ENCODE measurements around the gene MKNK2. TPM values are rescaled to one million over a fixed set of nuclear protein-coding genes. Genes with fewer than 3 reads are reported as not detected.

Gene MKNK2
- total RNA-seq, 1 donor from 2014 or later, result 1,134 TPM

- CTCF ChIA-PET, result interaction anchor here (0.9 to 2.6 kb wide), 2 partner anchors 11 to 57 kb away, joined by 3 to 8 read pairs; no protein-coding TSS in a partner anchor
- H3K27me3 Mint-ChIP-seq, result no peaks in the 10 kb centered on the region
- no peak overlapping the region for H3K4me3 Mint-ChIP-seq
- intact Hi-C loops (cut with micrococcal nuclease), result no loop called here
- TF ChIP-seq CTCF (IDR thresholded peaks at IDR 0.05), result no peak
- H3K27ac Mint-ChIP-seq, result peak overlapping the region; percentile 50
- DNase-seq (no peak), ATAC-seq (ENCODE audit: low read depth) (no peak)
- POLR2A ChIA-PET, result interaction anchor here (0.5 to 59.1 kb wide), 4 partner anchors 6 to 824 kb away, joined by 5 to 2723 read pairs (median 1364); partner anchors contain the start of genes IZUMO4, MKNK2, MOB3A and ZNF57
- H3K9me3 Mint-ChIP-seq, result no peaks in the 10 kb centered on the region
- H3K4me1 Mint-ChIP-seq, result peaks cover 75% of the 10 kb centered on the region
- H3K36me3 Mint-ChIP-seq (ENCODE audit: low read depth), result peaks cover 79% of the 10 kb centered on the region
These were observed 25.5 kb upstream of the MKNK2 start for GRCh38 chr19:2076526-2076944.

GRCh38 chr19:2072757-2073551 lies 21.9 kb upstream of the MKNK2 start:
- CTCF ChIA-PET, result no interaction called here
- peak overlapping the region; percentile 85 for H3K27ac Mint-ChIP-seq

GRCh38 chr19:2070986-2071673 lies 20.1 kb upstream of the MKNK2 start:
- no peaks in the 10 kb centered on the region for H3K27me3 Mint-ChIP-seq
- no peaks in the 10 kb centered on the region for H3K9me3 Mint-ChIP-seq
- ChIA-PET CTCF (interaction anchor here (2.4 kb wide), 1 partner anchor 19 kb away, joined by 14 read pairs; no protein-coding TSS in a partner anchor), POLR2A (interaction anchor here (0.6 to 59.1 kb wide), 6 partner anchors 11 to 170 kb away, joined by 4 to 2723 read pairs (median 10); partner anchors contain the start of genes IZUMO4, MKNK2 and MOB3A)
- H3K4me1 Mint-ChIP-seq, result peaks cover 61% of the 10 kb centered on the region
- H3K36me3 Mint-ChIP-seq (ENCODE audit: low read depth), result peaks cover 45% of the 10 kb centered on the region
- H3K4me3 Mint-ChIP-seq, result no peak overlapping the region
- H3K27ac Mint-ChIP-seq, result peak overlapping the region; percentile 35
- no peak for TF ChIP-seq CTCF (IDR thresholded peaks at IDR 0.05)
- no peak for ATAC-seq (ENCODE audit: low read depth)
- intact Hi-C loops (cut with micrococcal nuclease), result no loop called here
- no peak for DNase-seq

More at GRCh38 chr19:2072757-2073551, 21.9 kb upstream of the MKNK2 start:
- POLR2A ChIA-PET, result interaction anchor here (0.6 to 59.1 kb wide), 3 partner anchors 9 to 235 kb away, joined by 7 to 2723 read pairs (median 2723); partner anchors contain the start of genes IZUMO4, MKNK2 and MOB3A
- TF ChIP-seq CTCF (IDR thresholded peaks at IDR 0.05), result no peak
- Mint-ChIP-seq H3K9me3 (no peaks in the 10 kb centered on the region), H3K36me3 (ENCODE audit: low read depth) (peaks cover 61% of the 10 kb centered on the region), H3K4me1 (peaks cover 62% of the 10 kb centered on the region), H3K4me3 (no peak overlapping the region), H3K27me3 (no peaks in the 10 kb centered on the region)
- DNase-seq, result no peak
- no peak for ATAC-seq (ENCODE audit: low read depth)
- intact Hi-C loops (cut with micrococcal nuclease), result no loop called here

- no peak overlapping the region for H3K4me3 Mint-ChIP-seq
- ChIA-PET POLR2A (interaction anchor here (0.7 to 59.1 kb wide), 5 partner anchors 12 to 170 kb away, joined by 4 to 2723 read pairs (median 9); partner anchors contain the start of genes IZUMO4, MKNK2 and MOB3A), CTCF (interaction anchor here (0.6 to 2.4 kb wide), 8 partner anchors 8 to 142 kb away, joined by 3 to 14 read pairs (median 4); no protein-coding TSS in a partner anchor)
- peaks cover 57% of the 10 kb centered on the region for H3K4me1 Mint-ChIP-seq
- intact Hi-C loops (cut with micrococcal nuclease), result no loop called here
- no peak for ATAC-seq (ENCODE audit: low read depth)
- no peak overlapping the region for H3K27ac Mint-ChIP-seq
- H3K9me3 Mint-ChIP-seq, result no peaks in the 10 kb centered on the region
- no peaks in the 10 kb centered on the region for H3K27me3 Mint-ChIP-seq
- no peak for DNase-seq
- TF ChIP-seq CTCF (IDR thresholded peaks at IDR 0.05), result no peak
- H3K36me3 Mint-ChIP-seq (ENCODE audit: low read depth), result peaks cover 39% of the 10 kb centered on the region
These were observed 19.4 kb upstream of the MKNK2 start for GRCh38 chr19:2070436-2070827.

Measured in activated B cell treated with CpG ODN at 0.5 μM for 24 hours (primary cell).